A172 (cell line): ENCODE data around the gene UTP14C. TPM values are rescaled to one million over a fixed set of nuclear protein-coding genes. Genes with fewer than 3 reads are reported as not detected.
A peak's percentile ranks its signal among the peaks of the same experiment; 100 is the strongest.
"Not testable (repeated sequence)": the region's sequence is repeated elsewhere in the genome, so short reads cannot be mapped to it uniquely, and the experiment has no call there.

Source experiments
- DNase-seq: peaks from one replicate; pipeline ENCODE4 v3.0.0-alpha.2; 2015; ENCODE audit warnings: low spot score
- total RNA-seq: library from RNA; depleted of rRNA; stranded (reverse); fragments of >200 nt; shearing (Covaris generic); gene quantifications from 2 replicates; pipeline ENCODE4 v1.2.3, GENCODE V29; 2014; rRNA removed

Gene UTP14C
- total RNA-seq, 1 experiment from 2014 or later = 14.0 TPM

- no peak for DNase-seq
Observed at GRCh38 chr13:52043675-52044074, 19.2 kb downstream of the UTP14C start.

GRCh38 chr13:52047463-52047862, 23.0 kb downstream of the UTP14C start:
- DNase-seq = no peak

DNA sequence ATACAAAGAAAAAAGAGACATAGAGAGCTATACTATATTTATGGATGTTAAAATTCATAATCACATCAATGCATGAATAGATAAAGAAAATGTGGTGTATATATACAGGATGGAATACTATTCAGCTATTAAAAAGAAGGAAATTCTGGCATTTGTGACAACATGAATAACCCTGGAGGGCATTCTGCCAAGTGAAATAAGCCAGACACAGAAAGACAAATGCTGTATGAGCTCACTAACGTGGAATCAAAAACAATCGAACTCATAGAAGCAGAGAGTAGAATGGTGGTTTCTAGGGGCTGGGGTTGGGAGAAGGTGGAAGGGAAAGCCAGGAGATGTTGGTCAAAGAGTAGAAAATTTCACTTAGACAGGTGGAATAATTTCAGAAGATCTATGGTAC, 24.0 kb downstream of the UTP14C start:
- no peak for DNase-seq

DNA sequence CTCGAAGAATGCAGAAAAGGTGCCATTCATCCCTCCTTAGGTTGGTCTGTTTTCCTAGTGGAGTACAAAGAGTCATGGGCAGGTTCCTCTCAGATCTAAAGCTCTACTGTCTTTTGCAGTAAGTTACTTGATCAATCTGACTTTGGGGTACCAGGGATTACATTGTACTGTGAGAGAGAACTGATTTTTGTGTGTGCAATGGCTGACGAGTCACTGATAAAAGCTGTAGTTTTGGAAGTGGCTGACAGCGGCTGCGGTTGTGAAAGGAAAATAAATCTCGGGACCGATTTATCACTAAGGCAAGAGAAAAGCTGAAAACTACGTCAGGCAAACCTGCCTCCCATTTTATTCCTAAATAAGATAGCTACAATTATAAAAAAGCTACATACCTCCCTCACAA, 26.9 kb downstream of the UTP14C start:
- DNase-seq = no peak

- no peak for DNase-seq
Observed at GRCh38 chr13:52053460-52053859, 29.0 kb downstream of the UTP14C start.

DNA sequence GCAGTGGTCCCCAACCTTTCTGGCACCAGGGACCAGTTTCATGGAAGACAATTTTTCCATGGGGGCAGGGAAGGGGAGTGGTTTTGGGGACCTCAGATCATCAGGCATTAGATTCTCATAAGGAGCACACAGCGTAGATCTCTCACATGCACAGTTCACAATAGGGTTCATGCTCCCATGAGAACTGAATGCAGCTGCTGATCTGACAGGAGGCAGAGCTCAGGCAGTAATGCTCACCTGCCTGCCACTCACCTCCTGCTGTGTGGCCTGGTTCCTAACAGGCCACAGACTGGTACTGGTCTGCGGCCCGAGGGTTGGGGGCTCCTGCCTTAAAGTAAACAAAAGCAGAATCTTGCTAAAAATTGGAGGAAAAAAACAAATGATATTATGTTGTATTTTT, 36.6 kb downstream of the UTP14C start:
- DNase-seq = not testable (repeated sequence)

DNA sequence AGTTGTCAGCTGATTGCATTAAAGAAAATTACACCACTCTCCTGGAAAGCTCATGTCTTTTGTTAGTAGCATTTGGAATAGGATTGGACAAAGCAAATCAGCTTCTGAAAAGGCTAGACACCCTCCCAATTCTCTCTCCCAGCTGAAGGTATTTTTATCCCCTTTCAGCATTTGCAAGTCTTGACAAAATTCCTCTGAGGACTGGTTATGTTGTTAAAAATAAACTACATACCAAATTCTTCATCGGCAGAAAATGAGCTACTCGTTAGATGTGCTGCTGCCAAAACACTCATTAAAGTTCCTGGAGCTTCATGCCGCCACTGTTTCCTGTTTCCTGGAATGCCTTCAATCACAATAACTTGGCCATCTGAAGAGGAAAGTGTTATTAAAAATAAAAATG, 37.1 kb downstream of the UTP14C start:
- peak; percentile 14 for DNase-seq

DNA sequence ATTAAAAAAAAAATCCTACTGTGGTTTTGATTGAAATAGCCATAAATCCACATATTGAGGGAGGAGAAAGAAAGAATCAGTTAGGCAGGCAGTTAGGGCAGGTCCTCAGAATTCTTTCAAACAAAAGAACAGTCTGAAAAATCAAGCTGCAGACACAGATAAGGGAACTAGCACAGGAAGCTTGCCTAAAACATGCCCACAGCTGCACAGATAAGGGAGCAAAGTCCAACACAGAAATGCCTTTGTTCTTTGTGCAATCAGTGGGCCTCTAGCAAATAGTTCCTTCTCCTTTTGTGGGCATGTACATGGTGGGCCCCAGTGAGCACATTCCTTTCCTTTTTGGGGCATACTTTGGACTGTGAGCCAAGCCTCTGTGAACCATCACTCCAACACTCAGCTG, 42.7 kb downstream of the UTP14C start:
- peak; percentile 3 for DNase-seq

- DNase-seq = peak; percentile 44
Observed at GRCh38 chr13:52070929-52071523, 46.5 kb downstream of the UTP14C start.

Other genes with a start within 250 kb of the UTP14C start
- 3.1 and 6.1 TPM in 2 replicates for gene DHRS12, start 220.5 kb upstream of the UTP14C start, total RNA-seq
- gene TMEM272, start 179.5 kb upstream of the UTP14C start, total RNA-seq = not detected in 2 replicates
- not detected in 2 replicates for gene CCDC70, start 162.7 kb upstream of the UTP14C start, total RNA-seq
- gene ATP7B, start 13.2 kb upstream of the UTP14C start, total RNA-seq = 2.0 and 2.3 TPM in 2 replicates
- gene ALG11, start 12.3 kb upstream of the UTP14C start, total RNA-seq = 16.8 and 17.0 TPM in 2 replicates
- 0.10 TPM in 1 of 2 replicates, not detected in the other for gene NEK5, start 104.4 kb downstream of the UTP14C start, total RNA-seq
- gene NEK3, start 134.9 kb downstream of the UTP14C start, total RNA-seq = 3.3 and 11.4 TPM in 2 replicates